SKM-1 treated with dmso at 0.1 percent for 144 hours (cell line): ENCODE results near the gene AVPR2.

Source experiments
- DNase-seq: peaks from one replicate; lab custom pipeline; 2025; ENCODE audit not compliant: unreplicated experiment; lab: John Stamatoyannopoulos, UW

AVPR2 gene

GRCh38 chrX:153885208-153885787, 19.2 kb upstream of the AVPR2 start:
- DNase-seq: no peak

DNA sequence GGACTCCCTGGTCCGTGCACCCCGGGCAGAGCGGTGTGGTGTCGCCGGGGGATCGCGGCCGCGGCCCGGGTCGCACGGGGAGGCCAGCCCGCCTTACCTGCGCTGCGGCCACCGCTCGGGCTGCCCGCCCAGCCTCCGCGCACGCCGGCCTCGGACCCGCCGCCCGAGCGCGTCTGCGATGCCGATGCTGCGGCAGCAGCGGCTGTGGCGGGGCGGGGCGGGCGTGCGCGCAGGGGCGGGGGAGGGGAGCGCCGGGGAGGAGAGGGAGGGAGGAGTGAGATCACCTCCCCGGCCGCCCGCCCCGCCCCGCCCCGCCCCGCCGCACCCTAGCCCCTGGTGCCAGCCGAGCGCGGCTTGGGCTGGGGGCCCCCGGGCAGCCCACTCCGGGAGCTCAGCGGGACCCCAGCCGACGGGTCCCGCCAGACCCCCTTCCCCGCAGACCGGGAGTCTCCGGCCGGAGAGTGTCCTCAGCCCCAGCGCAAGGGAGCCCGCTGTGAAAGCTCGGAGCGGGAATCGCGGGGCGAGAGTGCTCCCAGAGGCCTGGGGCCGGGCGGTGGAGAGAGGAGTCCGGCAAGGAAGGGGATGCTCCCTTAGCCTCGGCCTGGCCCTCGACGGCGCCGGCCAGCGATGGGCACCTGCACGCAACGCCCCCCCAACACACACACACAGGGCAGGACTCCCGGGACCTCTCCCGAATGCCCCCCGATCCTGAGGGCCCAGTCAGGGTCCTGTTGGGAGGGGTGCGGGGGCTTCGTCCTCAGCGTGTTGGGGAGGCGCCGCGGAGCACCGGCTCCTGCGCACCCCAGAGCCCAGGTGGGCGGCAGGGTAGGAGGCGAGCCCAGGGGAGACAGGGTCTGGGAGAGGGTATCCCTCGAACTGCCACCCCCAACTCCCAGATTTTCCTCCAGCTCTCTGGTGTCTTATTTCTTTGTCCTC, 18.2 kb upstream of the AVPR2 start, which contains the start of gene L1CAM:
Gene L1CAM (minus strand): TSS at position 206 of the 936 bp plus-strand sequence. CDS start 10,337 bp downstream, outside the sequence.
- DNase-seq: no peak

DNA sequence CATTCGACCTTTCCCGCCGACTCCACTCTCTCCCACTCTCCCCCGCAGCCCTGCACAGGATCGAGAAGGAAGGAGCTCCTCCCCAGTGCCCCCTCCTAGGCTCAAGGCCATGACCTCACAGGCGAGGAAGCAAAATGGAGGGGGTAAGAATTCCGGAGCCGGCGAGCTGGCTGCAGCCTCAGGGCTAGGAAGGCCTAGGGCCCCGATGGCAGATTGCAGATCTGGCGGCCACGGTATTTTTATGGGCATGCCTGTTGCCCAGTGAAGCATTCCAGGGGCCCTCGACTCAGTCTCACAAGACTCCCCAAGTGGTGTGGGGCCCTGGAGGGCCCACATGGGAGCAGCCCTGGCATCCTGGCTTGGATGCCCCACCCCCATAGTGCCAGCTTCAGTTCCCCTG, 17.6 kb upstream of the AVPR2 start:
- DNase-seq: no peak

DNA sequence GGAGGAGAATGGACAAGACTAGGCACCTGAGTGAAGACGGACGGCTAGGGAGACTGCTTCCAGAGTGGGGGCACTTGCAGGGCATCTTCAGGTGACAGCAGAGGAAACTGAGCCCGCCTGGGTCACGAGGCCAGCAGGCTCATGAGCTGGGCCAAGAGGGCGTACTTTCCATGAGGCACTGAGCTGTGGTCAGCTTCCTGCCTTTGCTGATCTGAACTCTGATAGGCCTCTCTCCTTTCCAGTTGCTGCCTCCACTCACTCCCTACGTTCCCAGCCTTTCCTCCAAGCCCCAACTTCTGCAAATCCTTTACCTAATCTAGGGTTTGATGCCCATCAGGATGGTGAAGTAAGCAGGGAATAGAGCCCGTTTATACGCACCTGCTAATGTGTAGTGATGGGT, 17.1 kb upstream of the AVPR2 start:
- DNase-seq: no peak

DNA sequence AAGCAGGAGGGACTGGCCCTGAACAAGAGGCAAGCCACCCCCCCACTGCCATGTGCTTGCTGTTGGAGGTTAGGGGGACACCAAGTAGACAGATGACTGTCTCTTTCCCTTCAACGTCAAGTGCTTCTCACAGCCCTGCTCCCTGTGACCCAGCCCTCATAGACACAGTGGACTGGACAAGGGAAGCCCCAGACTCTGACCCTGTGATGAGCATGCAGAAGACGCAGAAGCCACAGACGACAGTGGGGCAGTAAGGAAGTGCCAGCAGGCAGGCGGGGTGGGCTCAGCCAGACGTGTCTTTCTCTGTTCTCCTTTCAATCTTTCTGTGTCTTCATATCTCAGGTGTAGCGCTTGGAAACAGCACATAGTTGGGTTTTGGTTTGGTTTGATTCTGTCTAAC, 16.1 kb upstream of the AVPR2 start:
- no peak for DNase-seq

- DNase-seq: no peak
These were observed 15.3 kb upstream of the AVPR2 start for GRCh38 chrX:153889123-153889522.

GRCh38 chrX:153897899-153898298, 6.6 kb upstream of the AVPR2 start:
- DNase-seq: no peak

GRCh38 chrX:153900831-153901752, 3.4 kb upstream of the AVPR2 start:
- peak; percentile 69 for DNase-seq

DNA sequence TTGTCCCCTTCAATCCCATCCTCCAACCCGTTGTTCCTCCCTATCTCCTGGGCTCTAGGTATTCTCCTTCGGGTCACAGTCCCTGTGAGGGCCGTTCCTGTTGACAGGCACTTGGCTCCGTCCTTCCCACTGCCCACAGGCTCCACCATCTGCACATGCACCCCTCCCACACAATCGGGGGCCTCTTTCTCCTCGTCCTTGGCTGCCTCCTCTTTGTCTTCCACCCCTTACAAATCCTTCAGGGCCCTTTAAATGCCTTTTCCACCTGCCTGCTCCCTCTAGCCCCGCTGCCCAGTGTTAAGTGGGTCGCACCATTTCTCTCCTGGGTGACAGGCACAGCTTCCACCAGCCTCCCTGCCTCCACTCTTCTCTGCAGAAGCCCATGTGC, 2.7 kb upstream of the AVPR2 start:
- no peak for DNase-seq

GRCh38 chrX:153902385-153902784, 2.1 kb upstream of the AVPR2 start:
- no peak for DNase-seq

DNA sequence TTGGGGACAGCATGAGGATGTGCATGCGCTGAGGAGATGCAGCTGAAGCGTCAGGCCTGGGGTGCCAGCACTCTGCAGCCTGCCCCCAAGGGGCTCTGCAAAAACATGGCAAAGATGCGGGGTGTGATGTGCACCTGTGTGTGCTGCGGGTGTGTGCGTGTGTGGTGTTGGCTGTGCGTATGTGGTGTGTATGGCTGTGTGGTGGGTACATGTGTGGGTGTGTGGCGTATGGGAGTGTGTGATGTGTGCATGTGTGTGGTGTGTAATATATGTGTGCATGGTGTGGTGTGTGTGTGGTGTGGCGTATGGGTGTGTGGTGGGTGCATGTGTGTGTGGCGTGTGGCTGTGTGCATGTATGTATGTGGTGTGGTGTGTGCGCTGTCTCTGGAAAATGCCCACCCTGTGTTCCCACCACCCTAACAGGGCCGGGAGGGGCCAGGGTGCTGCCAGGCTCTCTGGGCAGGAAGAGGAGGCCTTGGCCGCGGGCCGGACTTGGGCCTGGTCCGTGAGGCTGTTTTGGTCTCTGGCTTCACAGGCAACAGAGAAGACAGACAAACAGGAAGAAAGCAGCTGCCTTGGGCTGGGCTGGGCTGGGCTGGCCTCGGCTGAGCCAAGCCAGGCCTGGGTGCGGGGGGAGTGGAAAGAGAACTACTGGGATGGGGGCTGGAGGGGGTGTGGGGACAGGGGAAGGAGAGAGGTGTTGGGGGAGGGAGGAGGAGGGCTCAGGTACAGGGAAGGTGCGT, 1.1 kb upstream of the AVPR2 start:
- no peak for DNase-seq

GRCh38 chrX:153905481-153906095, 1.1 kb downstream of the AVPR2 start:
- DNase-seq: no peak

DNA sequence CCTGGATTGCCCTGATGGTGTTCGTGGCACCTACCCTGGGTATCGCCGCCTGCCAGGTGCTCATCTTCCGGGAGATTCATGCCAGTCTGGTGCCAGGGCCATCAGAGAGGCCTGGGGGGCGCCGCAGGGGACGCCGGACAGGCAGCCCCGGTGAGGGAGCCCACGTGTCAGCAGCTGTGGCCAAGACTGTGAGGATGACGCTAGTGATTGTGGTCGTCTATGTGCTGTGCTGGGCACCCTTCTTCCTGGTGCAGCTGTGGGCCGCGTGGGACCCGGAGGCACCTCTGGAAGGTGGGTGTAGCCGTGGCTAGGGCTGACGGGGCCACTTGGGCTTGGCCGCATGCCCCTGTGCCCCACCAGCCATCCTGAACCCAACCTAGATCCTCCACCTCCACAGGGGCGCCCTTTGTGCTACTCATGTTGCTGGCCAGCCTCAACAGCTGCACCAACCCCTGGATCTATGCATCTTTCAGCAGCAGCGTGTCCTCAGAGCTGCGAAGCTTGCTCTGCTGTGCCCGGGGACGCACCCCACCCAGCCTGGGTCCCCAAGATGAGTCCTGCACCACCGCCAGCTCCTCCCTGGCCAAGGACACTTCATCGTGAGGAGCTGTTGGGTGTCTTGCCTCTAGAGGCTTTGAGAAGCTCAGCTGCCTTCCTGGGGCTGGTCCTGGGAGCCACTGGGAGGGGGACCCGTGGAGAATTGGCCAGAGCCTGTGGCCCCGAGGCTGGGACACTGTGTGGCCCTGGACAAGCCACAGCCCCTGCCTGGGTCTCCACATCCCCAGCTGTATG, 1.8 kb downstream of the AVPR2 start:
- no peak for DNase-seq

GRCh38 chrX:153907456-153907855, 3.0 kb downstream of the AVPR2 start:
- no peak for DNase-seq

- no peak for DNase-seq
These were observed 3.9 kb downstream of the AVPR2 start for GRCh38 chrX:153908219-153908860.

- DNase-seq: no peak
These were observed 4.8 kb downstream of the AVPR2 start for GRCh38 chrX:153909024-153909979.

GRCh38 chrX:153909980-153910360, 5.5 kb downstream of the AVPR2 start:
- DNase-seq: no peak

DNA sequence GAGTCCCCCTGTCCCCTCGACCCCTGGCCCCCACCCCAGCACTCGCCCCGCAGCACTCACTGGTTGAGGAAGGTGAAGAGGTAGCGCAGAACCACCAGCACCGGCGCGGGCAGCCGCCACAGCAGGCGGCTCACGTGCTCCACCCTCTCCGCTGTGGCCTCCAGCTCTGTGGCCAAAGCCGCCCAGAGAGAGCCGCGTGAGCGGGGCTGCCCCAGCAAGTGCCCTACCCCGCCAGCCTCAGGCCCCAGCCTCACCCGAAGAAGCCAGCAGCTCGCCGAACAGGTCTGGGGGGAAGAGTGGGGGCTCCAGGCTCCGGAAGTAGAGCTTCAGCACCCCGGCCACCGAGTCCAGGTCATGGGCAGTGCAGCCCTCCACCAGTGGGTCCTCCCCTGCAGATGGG, 6.0 kb downstream of the AVPR2 start:
- DNase-seq: no peak
